T-helper 2 cell treated with Interferon-gamma antibody and Interleukin-4, amounts not matched to agents 100 ng/mL and 5 ng/mL, for 36 hours (primary cell): Measurements from ENCODE around the gene SH3BP5L. TPM values are rescaled to one million over a fixed set of nuclear protein-coding genes. Genes with fewer than 3 reads are reported as not detected.
"Not testable (repeated sequence)": the region's sequence is repeated elsewhere in the genome, so short reads cannot be mapped to it uniquely, and the experiment has no call there.

Source experiments
- intact Hi-C: fragments of 100-400 bp; cut with micrococcal nuclease; formaldehyde crosslinking; loops from one replicate; pipeline ENCODE4 v1.15.1; 2023
- total RNA-seq: library from RNA; stranded (reverse); gene quantifications from 2 replicates; pipeline ENCODE4 v1.2.3, GENCODE V29; 2022

Gene SH3BP5L
- total RNA-seq, 1 donor from 2014 or later: 33.0 TPM

DNA sequence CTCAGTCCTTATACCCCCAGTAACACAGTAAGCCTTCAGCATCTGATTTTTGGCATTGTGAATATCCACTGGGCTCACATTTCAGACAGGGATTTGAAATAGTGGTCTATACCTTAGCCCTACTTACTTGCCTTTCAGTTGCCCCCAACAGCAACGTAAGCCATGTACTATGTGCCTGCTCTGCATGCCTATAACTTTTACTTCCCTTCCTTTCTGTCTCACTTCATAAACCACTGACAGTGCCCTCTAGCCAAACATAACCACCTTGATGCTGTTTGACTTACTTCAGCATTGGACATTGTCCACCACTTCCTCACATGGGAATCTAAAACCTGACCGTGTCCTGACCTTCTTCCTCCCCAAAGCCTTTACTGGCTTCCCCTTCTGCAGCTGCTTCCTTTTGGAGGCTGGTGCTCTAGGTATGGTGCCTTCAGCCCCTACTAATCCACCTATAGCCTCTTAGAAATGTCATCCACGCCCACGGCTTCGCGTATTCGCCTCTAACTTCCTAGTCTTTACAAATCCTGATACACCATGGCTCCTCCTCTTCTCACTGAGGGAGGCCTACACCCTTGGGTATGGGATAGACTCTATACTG, 8.7 kb upstream of the SH3BP5L start:
- intact Hi-C loops: no loop called here

DNA sequence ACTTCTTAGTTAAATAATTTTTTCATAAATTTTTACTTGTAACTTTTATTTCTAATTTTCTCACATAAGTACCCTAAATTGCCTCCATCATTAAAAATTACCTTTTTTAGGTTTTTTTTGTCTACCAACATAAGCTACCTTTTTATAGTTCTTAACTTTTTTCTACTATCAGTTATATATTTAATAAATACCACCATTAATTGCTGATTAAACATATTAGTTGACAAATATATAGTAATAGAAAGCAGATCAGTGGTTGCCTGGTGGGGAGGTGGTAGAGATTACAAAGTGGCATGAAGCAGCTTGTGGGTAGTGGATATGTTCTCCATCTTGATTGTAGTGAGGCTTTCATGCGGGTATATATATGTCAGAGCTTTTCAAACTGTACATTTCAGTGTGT, 6.1 kb upstream of the SH3BP5L start:
- intact Hi-C loops: no loop called here

DNA sequence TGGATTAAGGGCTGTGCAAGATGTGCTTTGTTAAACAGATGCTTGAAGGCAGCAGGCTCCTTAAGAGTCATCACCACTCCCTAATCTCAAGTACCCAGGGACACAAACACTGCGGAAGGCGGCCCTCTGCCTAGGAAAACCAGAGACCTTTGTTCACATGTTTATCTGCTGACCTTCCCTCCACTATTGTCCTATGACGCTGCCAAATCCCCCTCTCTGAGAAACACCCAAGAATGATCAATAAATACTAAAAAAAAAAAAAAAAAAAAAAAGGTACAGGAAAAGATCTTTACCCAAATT, 5.0 kb upstream of the SH3BP5L start:
- intact Hi-C loops: not testable (repeated sequence)

- intact Hi-C loops: loop anchor here (5.0 kb wide), 1 partner anchor 1727 kb away; the partner anchor contains the start of gene ZNF669
These were observed 3.1 kb upstream of the SH3BP5L start for GRCh38 chr1:248828845-248829244.

- intact Hi-C loops: loop anchor here (5.0 kb wide), 1 partner anchor 1723 kb away; the partner anchor contains the start of gene ZNF669
These were observed 174 bp downstream of the SH3BP5L start for GRCh38 chr1:248825573-248825908.

- intact Hi-C loops: loop anchor here (5.0 kb wide), 1 partner anchor 1723 kb away; the partner anchor contains the start of gene ZNF669
These were observed 579 bp downstream of the SH3BP5L start for GRCh38 chr1:248825136-248825535.

- intact Hi-C loops: loop anchor here (5.0 kb wide), 1 partner anchor 1722 kb away; the partner anchor contains the start of gene ZNF669
These were observed 1.0 kb downstream of the SH3BP5L start for GRCh38 chr1:248824701-248825100.

DNA sequence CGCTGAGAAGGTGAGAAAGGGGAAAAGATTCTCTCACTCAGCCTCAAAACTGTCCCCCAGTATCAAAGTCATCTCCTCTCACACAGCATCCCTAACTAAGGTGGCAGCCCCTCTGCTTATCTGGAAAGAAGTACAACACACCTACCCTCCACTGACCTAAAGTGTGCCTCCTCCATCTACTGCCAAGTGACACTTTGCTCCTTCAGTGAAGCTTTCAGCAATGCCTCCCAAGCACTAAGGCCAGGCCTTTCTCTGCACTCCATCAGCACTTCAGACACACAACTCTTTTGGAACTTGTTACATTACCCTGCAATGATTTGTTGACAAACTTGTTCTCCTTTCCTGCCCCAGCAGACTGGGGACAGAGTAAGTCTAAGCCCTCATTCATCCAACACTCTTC, 1.4 kb downstream of the SH3BP5L start:
- intact Hi-C loops: no loop called here

GRCh38 chr1:248823517-248824001, 2.2 kb downstream of the SH3BP5L start:
- intact Hi-C loops: no loop called here

DNA sequence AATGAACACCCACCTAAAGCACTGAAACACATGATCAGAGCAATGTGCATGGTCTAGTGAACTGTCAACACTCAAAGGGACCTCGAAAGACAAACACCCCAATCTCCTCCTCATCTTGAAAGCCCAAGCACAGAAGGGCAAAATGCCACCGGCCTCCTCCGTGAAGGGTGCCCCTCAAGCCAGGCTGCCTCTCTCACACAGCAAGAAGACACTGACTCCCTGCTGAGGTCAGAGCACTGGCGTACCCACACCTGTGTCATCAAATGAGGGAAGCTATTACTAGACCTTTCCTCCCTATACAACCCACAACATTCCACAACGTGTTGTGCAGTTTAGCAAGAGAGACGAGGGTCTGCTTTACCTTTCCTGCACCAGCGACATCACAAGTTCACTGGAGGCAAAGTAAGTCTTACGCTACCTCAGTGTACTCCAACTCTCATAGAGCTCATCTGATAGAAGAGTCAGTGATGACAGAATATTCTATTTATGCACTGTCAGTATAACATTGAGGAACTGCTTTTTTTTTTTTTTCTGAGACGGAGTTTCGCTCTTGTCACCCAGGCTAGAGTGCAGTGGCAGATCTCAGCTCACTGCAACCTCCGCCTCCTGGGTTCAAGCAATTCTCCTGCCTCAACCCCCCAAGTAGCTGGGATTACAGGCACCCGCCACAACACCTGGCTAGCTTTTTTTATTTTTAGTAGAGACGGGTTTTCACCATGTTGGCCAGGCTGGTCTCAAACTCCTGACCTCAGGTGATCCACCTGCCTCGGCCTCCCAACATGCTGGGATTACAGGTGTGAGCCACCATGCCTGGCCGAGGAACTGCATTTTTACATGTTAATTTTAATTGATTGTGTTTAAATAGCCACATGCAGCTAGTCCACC, 3.3 kb downstream of the SH3BP5L start:
- intact Hi-C loops: no loop called here

GRCh38 chr1:248821641-248822040, 4.1 kb downstream of the SH3BP5L start:
- intact Hi-C loops: no loop called here

DNA sequence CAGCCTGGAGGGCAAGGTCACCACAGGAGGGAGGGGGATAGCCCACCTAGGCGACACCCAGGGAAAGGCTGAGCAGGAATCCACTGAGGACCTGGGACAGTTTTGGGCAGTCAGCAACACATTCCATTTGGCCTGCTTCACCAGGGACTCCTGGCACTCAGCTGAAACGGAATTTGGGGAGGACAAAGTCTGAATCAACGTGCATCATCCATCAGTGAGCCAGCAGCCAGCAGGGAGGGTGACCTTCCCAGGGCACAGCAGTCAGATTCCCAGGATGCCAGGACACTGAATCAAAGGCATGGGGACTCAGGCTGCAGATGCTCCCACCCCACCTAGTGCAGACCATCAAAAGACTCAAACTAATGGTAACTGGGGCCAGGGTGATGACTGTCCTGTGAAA, 4.6 kb downstream of the SH3BP5L start:
- intact Hi-C loops: no loop called here

DNA sequence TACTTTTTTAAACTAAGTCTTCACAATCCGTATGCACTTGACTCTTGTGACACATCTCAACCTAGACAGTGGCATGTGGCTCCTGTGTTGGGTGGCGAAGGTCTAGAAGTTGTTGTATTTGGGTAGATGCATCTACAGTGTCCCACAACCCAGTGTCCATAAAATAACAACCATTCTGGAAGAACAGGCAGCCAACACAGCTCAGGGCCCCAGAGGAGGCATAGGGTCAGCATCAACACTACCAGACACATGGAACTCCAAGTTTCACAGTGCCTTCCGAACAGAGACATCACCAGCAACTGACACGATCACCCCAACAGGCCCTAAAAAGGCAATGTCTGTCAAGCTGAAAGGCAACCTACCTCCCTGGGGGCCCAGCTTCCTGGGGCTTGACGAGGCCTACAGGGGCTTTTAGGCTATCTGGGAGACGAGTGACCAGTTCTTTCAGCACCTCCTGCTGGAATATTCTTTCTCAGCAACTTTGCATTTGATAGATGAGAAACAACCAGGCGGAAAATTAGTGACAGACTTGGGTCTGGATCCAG, 5.6 kb downstream of the SH3BP5L start:
- intact Hi-C loops: no loop called here

- intact Hi-C loops: no loop called here
These were observed 7.0 kb downstream of the SH3BP5L start for GRCh38 chr1:248818505-248819374.

DNA sequence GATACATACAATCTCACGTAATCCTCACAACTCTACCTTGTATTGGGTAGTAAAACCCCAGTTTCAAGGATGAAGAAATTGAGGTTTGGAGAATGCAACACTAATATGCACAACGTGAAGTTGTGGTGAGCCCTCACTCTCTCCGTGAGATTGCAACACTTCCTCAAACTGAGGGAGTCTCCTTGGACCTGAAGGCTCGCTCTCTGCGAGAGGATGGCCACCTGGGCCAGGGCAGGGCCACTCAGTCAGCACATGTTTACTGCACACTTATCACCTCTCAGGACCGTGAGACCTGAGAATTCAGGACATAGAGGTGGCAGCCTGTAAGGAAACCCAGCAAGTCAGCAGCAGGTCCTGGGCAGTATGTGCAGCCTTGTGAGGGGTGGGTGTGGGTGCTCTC, 8.7 kb downstream of the SH3BP5L start:
- intact Hi-C loops: no loop called here

DNA sequence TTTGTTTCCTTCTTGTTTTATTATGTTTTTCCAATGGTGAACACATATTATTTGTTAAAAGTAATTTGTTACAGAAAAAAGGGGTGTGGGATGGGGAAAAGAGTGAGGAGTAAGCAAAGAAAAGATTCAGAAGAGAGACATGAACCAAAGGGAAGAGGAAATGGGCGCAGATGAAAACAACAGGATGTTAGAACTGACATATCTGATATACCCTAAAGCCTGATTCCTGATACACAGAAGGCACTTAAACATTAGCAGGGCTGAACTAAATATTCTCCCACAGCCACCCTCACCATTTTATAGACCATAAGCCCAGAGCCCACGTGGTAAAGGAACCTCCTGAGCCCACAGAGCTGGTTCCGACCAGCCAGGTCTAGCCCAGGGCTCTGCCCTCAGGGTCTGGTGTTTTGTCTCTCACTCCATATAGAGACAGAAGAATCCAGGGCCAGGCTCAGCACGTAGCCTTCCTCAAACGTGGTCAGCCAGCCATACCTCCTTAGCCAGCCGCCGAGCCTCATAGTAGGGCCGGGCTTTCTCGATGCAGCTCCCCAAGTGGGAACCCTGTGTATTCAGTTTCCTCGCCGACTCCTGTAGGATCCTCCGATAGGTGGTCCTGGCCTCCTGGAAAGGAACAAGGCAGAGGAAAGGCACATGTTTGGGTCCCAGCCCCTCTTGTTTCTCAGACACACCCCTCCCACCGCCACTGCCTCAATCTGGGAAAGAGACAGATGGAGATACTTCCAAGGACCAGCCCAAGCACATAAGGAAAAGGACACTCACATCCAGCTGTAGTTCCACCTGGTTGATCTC, 9.5 kb downstream of the SH3BP5L start:
- intact Hi-C loops: no loop called here

GRCh38 chr1:248815407-248816034, 10.2 kb downstream of the SH3BP5L start:
- intact Hi-C loops: no loop called here

DNA sequence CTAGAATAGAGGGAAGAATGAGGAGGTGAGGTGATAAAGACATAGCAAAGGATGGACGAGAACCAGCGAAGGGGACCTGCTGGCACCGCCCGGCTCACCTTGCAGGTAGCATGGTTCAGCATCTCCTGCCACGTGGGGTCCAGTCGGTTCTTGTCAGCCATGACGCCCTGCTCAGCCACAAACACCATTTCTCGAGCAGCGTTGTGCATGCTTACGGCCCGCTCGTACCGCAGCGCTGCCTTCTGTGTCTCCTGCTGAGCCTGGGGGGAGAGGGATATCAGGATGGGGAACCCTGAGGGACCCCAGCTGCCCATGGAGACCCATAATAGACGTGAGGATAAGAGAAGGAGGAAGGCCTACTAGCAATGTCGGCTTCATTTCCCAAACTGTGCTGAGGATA, 11.4 kb downstream of the SH3BP5L start:
- intact Hi-C loops: no loop called here

GRCh38 chr1:248813546-248813945, 12.2 kb downstream of the SH3BP5L start:
- intact Hi-C loops: no loop called here
